Diencephalon (tissue), 1 donor: ENCODE measurements around the gene ASXL3. TPM values are rescaled to one million over a fixed set of nuclear protein-coding genes. Genes with fewer than 3 reads are reported as not detected.

Experiments
- total RNA-seq: library from RNA; depleted of rRNA; stranded (reverse); fragments of >200 nt; gene quantifications from one replicate; pipeline ENCODE4 v1.2.3, GENCODE V29; 2014

Gene ASXL3
- total RNA-seq, result 74.5 TPM

DNA sequence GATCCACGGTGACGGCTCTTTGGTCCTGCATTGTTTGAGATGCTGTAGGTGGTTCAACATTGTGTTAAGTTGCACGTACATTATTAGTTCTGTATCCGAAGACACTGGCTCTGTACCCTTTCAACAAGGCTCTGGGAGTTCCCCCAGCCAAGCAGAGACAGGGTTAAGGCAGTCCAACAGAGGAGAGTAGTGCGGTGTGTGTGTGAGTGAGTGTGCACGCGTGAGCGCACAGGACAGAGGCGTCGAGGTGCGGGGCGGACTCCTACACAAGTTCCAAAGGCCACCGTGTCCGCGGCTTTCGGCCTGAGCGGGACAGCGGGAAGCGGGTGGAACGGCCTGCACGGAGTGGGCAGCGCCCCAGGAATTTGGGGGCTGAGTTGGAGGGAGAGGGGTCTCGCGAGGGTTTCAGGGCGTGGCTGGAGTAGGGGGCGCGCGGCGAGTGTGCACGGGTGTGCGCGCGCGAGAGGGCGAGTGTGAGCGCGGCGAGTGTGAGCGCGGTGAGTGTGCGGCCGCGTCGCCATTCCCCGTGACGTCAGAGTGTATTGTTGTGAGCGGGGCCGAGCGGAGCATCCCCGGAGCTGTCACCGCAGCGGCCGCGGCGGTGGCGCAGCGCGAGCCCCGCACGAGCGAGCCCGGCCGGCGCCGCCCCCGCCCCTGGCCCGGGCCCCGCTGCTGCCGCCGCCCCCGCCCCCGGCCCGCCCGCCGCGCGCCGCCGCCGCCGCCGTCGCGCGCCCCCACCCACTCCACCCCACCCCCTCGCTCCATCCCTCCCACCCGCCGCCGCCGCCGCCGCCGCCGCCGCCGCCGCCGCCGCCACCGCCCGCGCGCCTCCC is at the start of gene ASXL3:
TSS of gene ASXL3 (plus strand) at position 535 of the 833 bp plus-strand sequence. CDS start 413 bp downstream, outside the sequence.

Other genes starting within 250 kb of the ASXL3 start
- gene CCDC178, start 137.5 kb upstream of the ASXL3 start, total RNA-seq, result 2.3 TPM